Prostate gland (tissue), 2 donors: ENCODE data around the gene WDR48.

Source experiments
- POLR2AphosphoS5 ChIP-seq: sonication (generic); formaldehyde crosslinking; IDR thresholded peaks from one replicate; pipeline ENCODE4 v1.6.1; 2017; ENCODE audit warnings: antibody characterized with exemption
- TF ChIP-seq, protein P1 (sequence below), 4 experiments: fragments of 200-600 bp in 2 of 4; fragments of 450-650 bp in 2 of 4; sonication (generic) in 2 of 4; IDR thresholded peaks; 1 replicate in 3 of 4; 2 replicates in 1 of 4; pipeline ENCODE4 v1.5.1; 2016 to 2019; ENCODE audit warnings: antibody characterized with exemption in 4 of 4, mild to moderate bottlenecking in 2 of 4, moderate library complexity in 2 of 4

DNA sequence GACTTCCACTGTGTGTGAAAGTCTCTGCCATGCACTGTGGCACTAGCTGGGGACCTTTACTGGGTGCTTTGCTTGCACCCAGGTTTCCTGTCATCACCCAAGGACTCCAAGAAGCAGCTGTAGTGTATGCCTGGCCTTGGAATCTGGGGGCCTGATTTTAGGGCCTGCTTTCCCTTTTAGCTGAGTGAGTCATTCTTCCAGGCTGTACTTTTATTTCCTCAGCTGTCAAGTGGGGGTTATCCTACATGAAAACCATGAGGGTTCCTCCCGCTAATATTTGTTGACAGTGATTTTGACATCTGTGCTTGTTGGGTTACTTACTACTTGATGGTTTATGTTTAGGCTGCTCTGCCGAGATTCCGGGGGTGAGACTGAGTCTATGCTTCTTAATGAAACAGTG is 37.1 kb downstream of the WDR48 start:
- TF ChIP-seq, protein P1, sequence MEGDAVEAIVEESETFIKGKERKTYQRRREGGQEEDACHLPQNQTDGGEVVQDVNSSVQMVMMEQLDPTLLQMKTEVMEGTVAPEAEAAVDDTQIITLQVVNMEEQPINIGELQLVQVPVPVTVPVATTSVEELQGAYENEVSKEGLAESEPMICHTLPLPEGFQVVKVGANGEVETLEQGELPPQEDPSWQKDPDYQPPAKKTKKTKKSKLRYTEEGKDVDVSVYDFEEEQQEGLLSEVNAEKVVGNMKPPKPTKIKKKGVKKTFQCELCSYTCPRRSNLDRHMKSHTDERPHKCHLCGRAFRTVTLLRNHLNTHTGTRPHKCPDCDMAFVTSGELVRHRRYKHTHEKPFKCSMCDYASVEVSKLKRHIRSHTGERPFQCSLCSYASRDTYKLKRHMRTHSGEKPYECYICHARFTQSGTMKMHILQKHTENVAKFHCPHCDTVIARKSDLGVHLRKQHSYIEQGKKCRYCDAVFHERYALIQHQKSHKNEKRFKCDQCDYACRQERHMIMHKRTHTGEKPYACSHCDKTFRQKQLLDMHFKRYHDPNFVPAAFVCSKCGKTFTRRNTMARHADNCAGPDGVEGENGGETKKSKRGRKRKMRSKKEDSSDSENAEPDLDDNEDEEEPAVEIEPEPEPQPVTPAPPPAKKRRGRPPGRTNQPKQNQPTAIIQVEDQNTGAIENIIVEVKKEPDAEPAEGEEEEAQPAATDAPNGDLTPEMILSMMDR (IDR thresholded peaks at IDR 0.05) = no peak
- TF ChIP-seq POLR2AphosphoS5 = no peak
